ENCODE data around the gene CCR3.

CCR3 gene

DNA sequence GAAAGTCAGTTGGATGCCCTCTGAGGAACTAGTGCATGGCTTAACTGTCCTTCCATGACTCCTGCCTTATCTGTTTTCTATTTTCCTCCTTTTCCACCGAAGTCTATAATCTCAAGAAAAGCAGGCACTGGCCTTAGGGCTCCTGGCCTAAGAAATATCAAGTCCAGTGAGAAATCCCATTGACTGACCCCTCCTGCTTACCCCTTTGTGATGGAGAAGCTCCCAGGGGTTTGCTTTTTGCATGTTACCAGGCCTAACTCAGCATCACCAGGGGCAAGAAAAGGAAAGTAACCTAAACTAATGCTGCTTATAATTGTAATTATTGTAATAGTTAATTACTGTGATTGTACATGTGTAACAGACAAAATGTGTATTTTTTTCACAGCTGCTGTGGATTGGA, 21.7 kb downstream of the CCR3 start:
- no CpG with 5 or more reads among the region's 1 CpG for WGBS, 2 donors (ENCODE audit: extremely low coverage in 2 of 2, insufficient read length in 2 of 2, insufficient replicate concordance in 1 of 2)
- H2BK15ac ChIP-seq (ENCODE audit: low read length), result no peak overlapping the region
- no peak overlapping the region for H3K14ac ChIP-seq (ENCODE audit: low read length)
- no peak overlapping the region for H3K9ac ChIP-seq (ENCODE audit: low read depth, low read length, poor library complexity)
- no peaks in the 10 kb centered on the region for H3K79me1 ChIP-seq (ENCODE audit: low read depth, low read length)
- no peak overlapping the region for H3K18ac ChIP-seq (ENCODE audit: low read length)
- no peak overlapping the region for H3K4me3 ChIP-seq (ENCODE audit: low read length in 2 of 2)
- H3K4me1 ChIP-seq (ENCODE audit: control insufficient read depth in 2 of 2, insufficient read depth in 1 of 2, low read depth in 1 of 2, low read length in 2 of 2), result no peaks in the 10 kb centered on the region
- no peak overlapping the region for H2AFZ ChIP-seq (ENCODE audit: low read length)
- no peaks in the 10 kb centered on the region for H3K27me3 ChIP-seq (ENCODE audit: control insufficient read depth in 3 of 3, insufficient read depth in 3 of 3, low read depth in 1 of 3, low read length in 3 of 3)
- H2BK5ac ChIP-seq (ENCODE audit: low read length), result no peak overlapping the region
- no peak overlapping the region for H4K8ac ChIP-seq (ENCODE audit: low read depth, low read length)
- no peak overlapping the region for H3K27ac ChIP-seq (replicated peaks; ENCODE audit: low read length)
- H3K23ac ChIP-seq (ENCODE audit: low read depth, low read length, poor library complexity), result no peak overlapping the region
- no peaks in the 10 kb centered on the region for H3K36me3 ChIP-seq (replicated peaks in 1 of 2; ENCODE audit: control insufficient read depth in 2 of 2, insufficient read depth in 2 of 2, low read length in 2 of 2)
- no peak overlapping the region for H2AK5ac ChIP-seq (ENCODE audit: low read depth, low read length)
- no peak overlapping the region for H3K4ac ChIP-seq (ENCODE audit: low read length)
- DNase-seq (ENCODE audit: low spot score), result no peak
- no peak overlapping the region for H4K91ac ChIP-seq (ENCODE audit: low read depth, low read length, poor library complexity)
- no peak overlapping the region for H2BK12ac ChIP-seq (ENCODE audit: low read length)
- no peak overlapping the region for H3K4me2 ChIP-seq (ENCODE audit: insufficient read depth, low read length, poor library complexity, severe bottlenecking)
- H2BK120ac ChIP-seq (ENCODE audit: low read depth, low read length), result no peak overlapping the region
- no peaks in the 10 kb centered on the region for H3K9me3 ChIP-seq (replicated peaks in 1 of 2; ENCODE audit: control insufficient read depth in 2 of 2, insufficient read depth in 1 of 2, low read depth in 1 of 2, low read length in 2 of 2)

DNA sequence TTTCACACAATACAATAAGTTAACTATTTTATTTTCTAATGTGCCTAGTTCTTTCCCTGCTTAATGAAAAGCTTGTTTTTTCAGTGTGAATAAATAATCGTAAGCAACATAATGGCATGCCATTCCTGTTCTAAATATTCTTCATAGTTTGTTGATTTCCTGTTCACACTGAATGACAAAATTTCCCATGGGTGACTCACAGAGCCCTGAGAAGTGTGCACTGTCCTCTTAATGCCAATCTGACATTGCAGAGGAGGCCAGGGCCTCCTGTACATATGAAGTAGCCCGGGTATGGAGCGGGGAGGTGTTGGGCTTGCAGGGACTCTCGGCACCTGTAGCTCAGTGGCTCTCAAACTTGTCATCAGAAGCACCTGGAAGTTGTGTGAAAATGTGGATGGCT, 24.3 kb downstream of the CCR3 start:
- DNase-seq (ENCODE audit: low spot score), result no peak
- Histone ChIP-seq H2BK15ac (ENCODE audit: low read length) (no peak overlapping the region), H2AK5ac (ENCODE audit: low read depth, low read length) (no peak overlapping the region), H2BK12ac (ENCODE audit: low read length) (no peak overlapping the region), H4K91ac (ENCODE audit: low read depth, low read length, poor library complexity) (no peak overlapping the region), H3K4me1 (ENCODE audit: control insufficient read depth in 2 of 2, insufficient read depth in 1 of 2, low read depth in 1 of 2, low read length in 2 of 2) (no peaks in the 10 kb centered on the region), H3K36me3 (replicated peaks in 1 of 2; ENCODE audit: control insufficient read depth in 2 of 2, insufficient read depth in 2 of 2, low read length in 2 of 2) (no peaks in the 10 kb centered on the region), H2AFZ (ENCODE audit: low read length) (no peak overlapping the region), H3K9ac (ENCODE audit: low read depth, low read length, poor library complexity) (no peak overlapping the region), H3K9me3 (replicated peaks in 1 of 2; ENCODE audit: control insufficient read depth in 2 of 2, insufficient read depth in 1 of 2, low read depth in 1 of 2, low read length in 2 of 2) (no peaks in the 10 kb centered on the region), H3K18ac (ENCODE audit: low read length) (no peak overlapping the region), H3K23ac (ENCODE audit: low read depth, low read length, poor library complexity) (no peak overlapping the region), H3K4ac (ENCODE audit: low read length) (no peak overlapping the region), H3K14ac (ENCODE audit: low read length) (no peak overlapping the region), H3K27ac (replicated peaks; ENCODE audit: low read length) (no peak overlapping the region), H3K4me2 (ENCODE audit: insufficient read depth, low read length, poor library complexity, severe bottlenecking) (no peak overlapping the region), H3K27me3 (ENCODE audit: control insufficient read depth in 3 of 3, insufficient read depth in 3 of 3, low read depth in 1 of 3, low read length in 3 of 3) (no peaks in the 10 kb centered on the region), H3K79me1 (ENCODE audit: low read depth, low read length) (no peaks in the 10 kb centered on the region), H4K8ac (ENCODE audit: low read depth, low read length) (no peak overlapping the region), H2BK5ac (ENCODE audit: low read length) (no peak overlapping the region), H2BK120ac (ENCODE audit: low read depth, low read length) (no peak overlapping the region), H3K4me3 (ENCODE audit: low read length in 2 of 2) (peak overlapping the region in 1 of 2 donors; percentile 9)
- no CpG with 5 or more reads among the region's 4 CpGs for WGBS, 2 donors (ENCODE audit: extremely low coverage in 2 of 2, insufficient read length in 2 of 2, insufficient replicate concordance in 1 of 2)

DNA sequence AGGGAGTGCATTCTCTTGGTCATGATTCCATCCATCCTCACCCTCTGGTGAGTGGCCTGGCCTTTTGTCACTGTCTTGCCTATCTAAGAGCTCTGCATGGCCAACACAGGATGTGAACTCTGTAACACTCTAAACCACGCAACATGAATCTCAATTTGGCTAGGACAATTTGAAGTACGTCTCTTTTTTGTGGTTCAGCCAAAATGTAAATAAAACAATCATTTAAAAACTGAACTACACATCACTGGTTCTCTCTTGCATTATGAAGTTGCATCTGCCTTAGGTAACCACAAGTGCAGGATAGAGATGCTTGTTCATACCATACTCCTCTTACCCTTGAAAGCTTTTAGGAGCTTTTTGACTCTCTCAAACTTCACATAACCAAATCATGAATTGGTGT, 27.3 kb downstream of the CCR3 start:
- H3K4me1 ChIP-seq (ENCODE audit: control insufficient read depth in 2 of 2, insufficient read depth in 1 of 2, low read depth in 1 of 2, low read length in 2 of 2), result no peaks in the 10 kb centered on the region
- H2BK15ac ChIP-seq (ENCODE audit: low read length), result no peak overlapping the region
- no peak overlapping the region for H3K23ac ChIP-seq (ENCODE audit: low read depth, low read length, poor library complexity)
- H3K4ac ChIP-seq (ENCODE audit: low read length), result no peak overlapping the region
- no peak for DNase-seq (ENCODE audit: low spot score)
- H3K36me3 ChIP-seq (replicated peaks in 1 of 2; ENCODE audit: control insufficient read depth in 2 of 2, insufficient read depth in 2 of 2, low read length in 2 of 2), result no peaks in the 10 kb centered on the region
- H3K9me3 ChIP-seq (replicated peaks in 1 of 2; ENCODE audit: control insufficient read depth in 2 of 2, insufficient read depth in 1 of 2, low read depth in 1 of 2, low read length in 2 of 2), result no peaks in the 10 kb centered on the region
- H3K9ac ChIP-seq (ENCODE audit: low read depth, low read length, poor library complexity), result no peak overlapping the region
- H4K91ac ChIP-seq (ENCODE audit: low read depth, low read length, poor library complexity), result no peak overlapping the region
- H3K4me3 ChIP-seq (ENCODE audit: low read length in 2 of 2), result no peak overlapping the region
- H2BK5ac ChIP-seq (ENCODE audit: low read length), result no peak overlapping the region
- H2BK120ac ChIP-seq (ENCODE audit: low read depth, low read length), result no peak overlapping the region
- H3K27me3 ChIP-seq (ENCODE audit: control insufficient read depth in 3 of 3, insufficient read depth in 3 of 3, low read depth in 1 of 3, low read length in 3 of 3), result no peaks in the 10 kb centered on the region
- no peak overlapping the region for H2AK5ac ChIP-seq (ENCODE audit: low read depth, low read length)
- no peak overlapping the region for H2AFZ ChIP-seq (ENCODE audit: low read length)
- H3K79me1 ChIP-seq (ENCODE audit: low read depth, low read length), result no peaks in the 10 kb centered on the region
- no peak overlapping the region for H3K4me2 ChIP-seq (ENCODE audit: insufficient read depth, low read length, poor library complexity, severe bottlenecking)
- H3K14ac ChIP-seq (ENCODE audit: low read length), result no peak overlapping the region
- H2BK12ac ChIP-seq (ENCODE audit: low read length), result no peak overlapping the region
- H4K8ac ChIP-seq (ENCODE audit: low read depth, low read length), result no peak overlapping the region
- no CpG with 5 or more reads among the region's 2 CpGs for WGBS, 2 donors (ENCODE audit: extremely low coverage in 2 of 2, insufficient read length in 2 of 2, insufficient replicate concordance in 1 of 2)
- no peak overlapping the region for H3K18ac ChIP-seq (ENCODE audit: low read length)
- no peak overlapping the region for H3K27ac ChIP-seq (replicated peaks; ENCODE audit: low read length)

DNA sequence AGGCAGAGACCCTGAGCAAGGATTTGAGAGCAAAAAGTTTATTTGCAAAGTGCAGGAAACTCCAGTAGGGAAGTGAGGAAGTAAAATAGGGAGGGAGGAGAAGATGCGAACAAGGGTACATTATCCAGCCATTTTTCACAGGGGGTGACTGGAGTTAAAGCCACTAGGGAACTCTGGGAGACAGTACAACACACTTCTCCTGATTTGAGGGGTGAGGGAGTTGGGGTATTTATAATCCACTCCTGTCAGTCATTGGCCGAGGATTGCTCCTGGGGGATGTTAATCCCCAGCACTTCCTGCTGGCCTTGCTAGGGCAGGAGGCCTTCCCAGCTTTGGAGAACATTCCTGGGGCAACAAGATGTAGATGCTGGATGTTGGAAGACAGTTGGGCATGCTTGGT, 28.2 kb downstream of the CCR3 start:
- no CpG with 5 or more reads among the region's 2 CpGs for WGBS, 2 donors (ENCODE audit: extremely low coverage in 2 of 2, insufficient read length in 2 of 2, insufficient replicate concordance in 1 of 2)
- H2AK5ac ChIP-seq (ENCODE audit: low read depth, low read length), result no peak overlapping the region
- H3K27ac ChIP-seq (replicated peaks; ENCODE audit: low read length), result no peak overlapping the region
- no peaks in the 10 kb centered on the region for H3K9me3 ChIP-seq (replicated peaks in 1 of 2; ENCODE audit: control insufficient read depth in 2 of 2, insufficient read depth in 1 of 2, low read depth in 1 of 2, low read length in 2 of 2)
- DNase-seq (ENCODE audit: low spot score), result no peak
- no peak overlapping the region for H3K18ac ChIP-seq (ENCODE audit: low read length)
- no peak overlapping the region for H2BK15ac ChIP-seq (ENCODE audit: low read length)
- H3K27me3 ChIP-seq (ENCODE audit: control insufficient read depth in 3 of 3, insufficient read depth in 3 of 3, low read depth in 1 of 3, low read length in 3 of 3), result no peaks in the 10 kb centered on the region
- no peak overlapping the region for H4K91ac ChIP-seq (ENCODE audit: low read depth, low read length, poor library complexity)
- no peak overlapping the region for H3K4ac ChIP-seq (ENCODE audit: low read length)
- H3K4me1 ChIP-seq (ENCODE audit: control insufficient read depth in 2 of 2, insufficient read depth in 1 of 2, low read depth in 1 of 2, low read length in 2 of 2), result no peaks in the 10 kb centered on the region
- no peak overlapping the region for H2BK5ac ChIP-seq (ENCODE audit: low read length)
- no peak overlapping the region for H3K4me2 ChIP-seq (ENCODE audit: insufficient read depth, low read length, poor library complexity, severe bottlenecking)
- H2BK12ac ChIP-seq (ENCODE audit: low read length), result no peak overlapping the region
- H2AFZ ChIP-seq (ENCODE audit: low read length), result no peak overlapping the region
- H2BK120ac ChIP-seq (ENCODE audit: low read depth, low read length), result no peak overlapping the region
- H3K4me3 ChIP-seq (ENCODE audit: low read length in 2 of 2), result no peak overlapping the region
- H3K14ac ChIP-seq (ENCODE audit: low read length), result no peak overlapping the region
- no peak overlapping the region for H4K8ac ChIP-seq (ENCODE audit: low read depth, low read length)
- H3K79me1 ChIP-seq (ENCODE audit: low read depth, low read length), result no peaks in the 10 kb centered on the region
- H3K23ac ChIP-seq (ENCODE audit: low read depth, low read length, poor library complexity), result no peak overlapping the region
- no peak overlapping the region for H3K9ac ChIP-seq (ENCODE audit: low read depth, low read length, poor library complexity)
- no peaks in the 10 kb centered on the region for H3K36me3 ChIP-seq (replicated peaks in 1 of 2; ENCODE audit: control insufficient read depth in 2 of 2, insufficient read depth in 2 of 2, low read length in 2 of 2)

All from neuronal stem cell (in vitro differentiated cells).